HG02588 (cell line): Measurements from ENCODE around the gene SLC25A41.

Experiments used
- ATAC-seq: cut with Tn5 transposase; IDR thresholded peaks from one replicate; pipeline ENCODE4 v1.9.1; 2021; ENCODE audit warnings: mild to moderate bottlenecking, moderate library complexity; ENCODE audit not compliant: unreplicated experiment

Gene SLC25A41

DNA sequence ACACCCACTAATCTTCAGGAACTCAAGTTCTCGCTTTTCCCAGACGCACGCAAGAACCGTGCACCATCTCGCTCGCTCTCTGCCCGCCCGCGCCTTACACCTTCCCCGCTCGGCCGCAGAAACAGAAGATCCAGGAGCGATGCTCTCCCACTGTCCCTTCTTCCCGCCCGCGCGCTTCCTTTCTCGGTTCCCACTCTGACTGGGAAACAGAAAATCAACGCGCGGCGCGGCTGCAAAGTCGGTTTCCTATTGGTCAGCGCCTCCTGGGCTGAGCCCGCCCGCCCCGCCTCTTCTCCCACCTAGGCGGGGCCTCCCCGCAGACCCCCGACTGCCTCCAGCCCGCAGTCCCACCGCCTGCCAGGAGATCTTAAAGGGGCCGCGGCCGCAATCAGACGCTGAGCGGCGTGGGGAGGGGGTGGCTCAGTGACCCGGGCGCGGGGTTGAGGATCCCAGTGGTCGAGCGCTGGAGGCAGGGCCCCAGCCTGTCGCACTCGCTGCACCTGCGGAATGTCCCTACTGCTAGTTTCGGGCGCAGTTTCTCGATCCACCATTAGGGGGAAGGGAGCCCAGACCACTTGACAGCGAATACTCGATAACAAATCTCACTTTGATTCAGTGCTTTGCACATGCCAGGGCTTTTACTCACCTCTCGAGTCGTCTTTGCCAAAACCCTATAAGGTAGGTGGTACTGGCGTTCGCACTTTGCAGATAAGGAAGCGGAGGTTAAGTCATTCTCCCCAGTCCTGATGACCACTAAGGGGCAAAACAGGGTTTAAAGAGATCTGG, 26.7 kb upstream of the SLC25A41 start:
- ATAC-seq: peak; percentile 61

DNA sequence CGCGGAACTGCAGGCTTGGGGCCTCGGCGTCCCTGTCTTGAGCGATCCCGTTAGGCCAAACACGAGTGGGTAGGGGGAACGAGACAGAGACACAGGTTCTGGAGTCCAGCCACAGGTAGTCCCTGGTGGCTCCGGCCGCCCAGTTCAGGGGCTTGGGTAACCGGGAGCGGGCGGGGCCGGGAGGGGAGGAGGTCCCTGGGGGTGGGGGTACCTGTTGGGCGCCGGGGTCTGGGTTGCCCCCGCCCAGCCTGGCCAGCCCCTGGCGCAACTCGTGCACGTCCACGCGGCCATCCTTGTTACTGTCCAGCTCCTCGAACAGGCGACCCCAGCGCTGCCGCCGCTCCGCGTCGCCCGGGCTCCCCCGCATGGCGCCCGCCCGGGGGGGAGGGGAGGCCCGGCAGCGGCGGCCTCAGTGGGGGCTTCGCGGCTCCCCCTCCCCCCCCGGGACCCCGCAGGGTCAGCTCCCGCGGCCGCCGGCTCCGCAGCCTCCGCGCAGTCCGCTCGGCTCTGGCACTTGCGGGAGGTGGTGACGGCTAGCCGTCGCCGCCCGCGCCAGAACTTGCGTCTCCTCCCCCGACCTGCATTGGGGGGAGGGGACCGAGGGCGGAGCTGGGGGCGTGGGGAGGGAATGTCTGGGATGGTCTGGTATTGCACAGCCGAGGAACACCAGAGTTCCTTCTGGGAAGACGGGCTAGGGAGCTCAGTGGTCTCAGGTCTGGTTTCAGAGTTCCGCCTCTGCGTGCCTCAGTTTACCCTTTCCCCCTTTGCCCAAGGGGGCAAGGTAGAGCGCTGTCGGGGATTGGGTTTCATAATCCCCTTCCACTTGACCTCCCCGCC, 25.9 kb upstream of the SLC25A41 start, which contains the start of gene SLC25A23:
Gene SLC25A23 (minus strand): TSS at position 531 of the 837 bp plus-strand sequence. CDS start 164 bp downstream, at position 367.
- peak; percentile 36 for ATAC-seq

DNA sequence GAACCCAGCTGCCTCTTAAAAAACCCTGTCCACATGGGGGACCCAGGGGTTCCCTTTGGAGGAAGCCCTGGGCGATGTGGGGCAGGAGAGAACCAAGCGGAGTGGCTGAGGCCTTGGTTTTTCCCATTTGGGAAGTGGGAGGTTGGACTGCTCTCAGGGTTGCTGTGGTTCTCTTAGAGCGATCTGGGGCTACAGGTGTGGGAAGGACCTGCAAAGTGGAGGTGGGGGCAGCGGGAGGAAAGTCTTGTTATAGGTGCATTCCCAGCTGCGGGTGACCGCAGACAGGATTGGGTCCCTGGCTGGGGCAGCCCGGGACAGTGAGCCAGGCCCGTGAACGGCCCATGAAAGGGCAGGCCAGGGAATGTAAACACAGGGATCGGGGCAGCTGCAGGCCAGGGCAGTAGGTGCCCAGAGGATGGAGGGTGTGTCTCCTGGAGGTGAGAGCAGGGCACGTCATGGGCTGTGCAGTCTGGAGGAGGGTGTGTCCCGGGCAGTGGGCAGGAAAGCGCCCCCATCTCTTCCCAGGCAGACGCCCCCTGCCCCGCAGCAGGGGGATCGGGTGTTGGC, 25.2 kb upstream of the SLC25A41 start:
- no peak for ATAC-seq

DNA sequence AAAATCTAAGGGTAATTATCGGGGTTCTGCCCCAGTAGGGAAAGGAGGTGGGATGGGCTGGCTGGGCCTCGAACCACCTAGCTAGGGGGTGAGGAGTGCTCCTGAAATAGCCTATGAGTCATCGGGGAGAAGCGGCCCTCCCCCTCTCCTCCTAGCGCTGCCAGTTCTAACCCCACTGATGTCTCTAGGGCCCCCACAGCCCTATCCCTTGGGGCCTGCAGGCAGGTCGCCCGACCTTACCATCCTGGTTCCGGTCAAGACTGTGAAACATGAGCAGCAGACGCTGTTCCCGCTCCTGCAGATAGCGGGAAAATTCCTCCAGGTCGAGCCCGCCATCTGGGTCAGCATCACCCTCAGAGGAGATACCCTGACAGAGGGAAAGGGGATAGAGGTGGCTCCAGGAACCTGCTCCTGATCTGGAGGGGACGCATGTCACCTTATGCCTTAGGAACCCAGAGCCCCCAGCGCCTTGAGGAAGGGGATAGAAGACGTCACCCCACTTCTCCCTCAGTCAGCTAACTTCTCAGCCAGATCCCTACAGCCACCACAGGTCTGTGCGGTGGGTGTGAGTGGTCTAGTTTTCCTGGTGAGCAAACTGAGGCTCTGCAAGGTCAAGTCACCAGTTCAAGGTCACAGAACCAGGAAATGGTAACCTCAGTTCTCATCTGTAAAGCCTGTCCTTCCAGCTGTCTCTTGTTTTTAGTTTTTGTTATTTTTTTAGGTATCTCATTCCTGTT, 24.6 kb upstream of the SLC25A41 start:
- ATAC-seq: no peak

DNA sequence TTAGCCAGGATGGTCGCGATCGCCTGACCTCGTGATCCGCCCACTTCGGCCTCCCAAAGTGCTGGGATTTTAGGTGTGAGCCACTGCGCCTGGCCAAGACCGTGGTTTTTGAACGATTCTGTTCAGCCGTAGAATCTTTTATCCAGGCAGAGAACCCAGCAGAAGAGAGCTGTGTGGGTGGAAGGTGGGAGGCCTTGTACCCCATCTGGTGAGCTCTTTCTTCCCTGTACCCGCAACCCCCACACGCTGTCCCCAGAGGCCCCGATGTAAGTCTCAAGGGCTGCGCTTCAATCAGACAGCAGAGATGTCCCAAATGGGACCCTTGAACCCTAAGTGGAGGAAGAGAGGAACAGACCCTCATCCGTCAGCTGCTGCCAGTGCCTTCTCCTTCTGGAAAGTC, 22.4 kb upstream of the SLC25A41 start:
- ATAC-seq: no peak

DNA sequence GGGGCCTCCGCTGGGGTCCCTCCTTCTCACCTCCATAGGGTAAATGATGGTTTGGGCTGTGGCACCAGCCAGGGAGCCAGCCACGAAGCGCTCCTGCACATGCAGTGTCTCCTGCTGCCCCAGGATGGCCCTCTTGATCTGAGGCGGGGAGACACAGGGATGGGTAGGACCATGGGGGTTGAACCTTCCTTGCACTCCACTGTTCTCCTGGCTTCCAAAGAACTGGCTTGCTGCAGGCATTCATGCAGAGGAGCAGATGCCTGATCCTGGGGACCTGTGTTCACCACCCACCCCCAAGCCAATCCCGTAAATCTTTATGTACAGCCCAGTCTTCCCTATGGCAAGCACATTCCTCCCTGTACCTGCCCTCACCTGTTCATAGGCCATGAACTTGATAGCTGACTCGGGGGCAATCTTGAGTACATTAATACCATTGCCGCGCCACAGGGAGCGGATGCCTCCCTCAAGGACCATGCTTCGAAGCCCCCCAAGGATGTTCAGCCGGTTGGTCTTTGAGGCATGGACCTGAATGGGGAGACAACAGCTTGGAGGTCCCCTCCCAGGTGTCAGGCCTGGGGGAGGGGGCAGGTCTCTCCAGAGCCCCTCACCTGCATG, 20.5 kb upstream of the SLC25A41 start:
- no peak for ATAC-seq

DNA sequence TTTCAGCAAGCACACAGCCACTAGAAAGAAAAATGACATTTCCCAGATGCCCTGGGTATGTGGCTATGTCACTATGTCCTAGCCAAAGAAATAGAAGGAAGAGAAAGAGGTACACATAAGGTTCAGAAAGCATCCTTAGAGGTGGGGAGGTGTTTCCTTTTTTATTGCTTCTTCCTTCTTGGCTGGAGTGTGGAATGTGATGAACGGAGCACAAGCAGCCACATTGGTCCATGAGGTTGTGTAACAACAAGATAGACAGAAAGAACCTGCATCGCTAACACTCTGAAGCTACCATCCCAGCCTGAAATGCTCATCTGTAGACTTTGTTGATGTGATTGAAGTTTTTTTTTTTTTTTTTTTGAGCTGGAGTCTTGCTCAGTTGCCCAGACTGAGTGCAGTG, 19.3 kb upstream of the SLC25A41 start:
- no peak for ATAC-seq

DNA sequence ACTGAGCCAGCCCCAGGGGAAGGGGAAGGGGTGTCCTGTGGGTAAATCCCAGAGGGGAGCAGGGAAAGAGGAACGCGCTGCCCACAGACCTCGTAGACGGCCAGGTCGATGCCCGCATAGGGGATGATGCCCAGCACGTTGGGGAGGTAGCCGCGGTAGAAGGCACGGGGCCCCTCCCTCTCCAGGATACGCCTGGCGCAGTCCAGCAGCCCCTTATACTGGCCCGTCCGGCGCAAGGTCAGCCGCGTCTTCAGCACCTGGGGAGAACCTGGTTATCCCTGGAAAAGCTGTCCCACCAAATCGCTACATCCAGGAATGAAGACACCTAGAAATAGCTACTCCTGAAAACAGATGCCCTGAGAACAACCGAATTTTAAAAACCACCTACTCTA, 18.7 kb upstream of the SLC25A41 start:
- ATAC-seq: no peak

DNA sequence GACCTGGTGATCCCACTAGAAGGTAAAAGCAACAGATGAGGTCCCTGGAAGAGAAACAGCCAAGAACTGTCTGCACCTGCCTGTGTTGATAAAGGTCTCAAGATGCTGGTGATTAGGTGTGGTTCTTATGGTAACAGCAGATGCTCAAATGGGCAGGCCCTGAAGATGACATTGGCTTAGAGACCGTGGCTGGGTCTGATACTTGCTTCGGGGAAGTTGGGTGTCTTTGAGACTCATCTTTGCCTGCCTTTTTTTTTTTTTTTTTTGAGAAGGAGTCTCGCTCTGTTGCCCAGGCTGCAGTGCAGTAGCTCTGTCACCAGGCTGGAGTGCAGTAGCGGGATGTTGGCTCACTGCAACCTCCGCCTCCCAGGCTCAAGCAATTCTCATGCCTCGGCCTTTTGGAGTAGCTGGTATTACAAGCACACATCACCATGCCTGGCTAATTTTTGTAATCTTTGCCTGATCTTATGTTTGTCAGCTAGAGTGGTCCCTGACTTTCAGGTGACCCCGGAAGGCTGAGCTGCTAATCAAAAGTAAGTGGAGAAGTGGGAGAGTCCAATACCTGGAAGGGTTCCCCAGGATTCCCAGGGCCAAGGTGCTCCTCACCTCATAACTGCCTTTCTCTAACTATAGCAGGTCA, 18.1 kb upstream of the SLC25A41 start:
- no peak for ATAC-seq

DNA sequence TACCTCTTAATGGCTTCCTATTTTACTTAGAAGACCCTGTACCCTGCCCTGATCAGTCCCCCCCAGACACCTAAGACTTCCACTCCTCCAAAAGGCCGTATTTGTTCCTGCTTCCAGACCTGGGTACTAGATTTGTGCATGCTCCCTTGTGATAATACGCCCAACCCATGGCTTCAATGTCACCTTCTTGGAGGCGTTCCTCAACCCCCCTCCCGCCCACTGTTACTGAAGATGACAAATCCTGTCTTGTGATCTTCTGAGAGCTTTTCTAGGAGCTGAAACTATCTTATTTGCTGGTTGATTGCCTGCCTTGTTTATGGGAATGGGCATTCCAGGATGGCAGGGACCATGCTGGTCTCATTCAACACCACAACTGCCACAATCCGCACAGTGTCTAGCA, 16.6 kb upstream of the SLC25A41 start:
- no peak for ATAC-seq

DNA sequence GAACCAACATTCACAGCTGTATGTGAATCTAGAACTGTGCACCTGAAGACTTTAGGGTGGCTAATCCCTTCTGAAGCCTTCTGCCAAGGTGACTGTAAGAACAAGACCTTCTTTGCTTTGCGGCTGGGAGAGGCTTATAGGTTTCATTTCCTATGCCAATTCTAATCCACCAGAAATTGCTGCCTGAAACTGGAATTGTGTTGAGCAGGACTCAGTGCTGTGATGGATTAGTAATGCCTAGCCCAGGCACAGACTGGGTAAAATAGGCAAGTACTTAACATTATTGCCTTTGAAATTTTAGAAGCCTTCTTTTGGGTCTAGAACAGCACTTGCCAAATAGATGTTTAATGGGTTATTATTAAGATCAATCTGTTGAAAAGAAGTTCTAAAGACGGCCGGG, 14.5 kb upstream of the SLC25A41 start:
- no peak for ATAC-seq

DNA sequence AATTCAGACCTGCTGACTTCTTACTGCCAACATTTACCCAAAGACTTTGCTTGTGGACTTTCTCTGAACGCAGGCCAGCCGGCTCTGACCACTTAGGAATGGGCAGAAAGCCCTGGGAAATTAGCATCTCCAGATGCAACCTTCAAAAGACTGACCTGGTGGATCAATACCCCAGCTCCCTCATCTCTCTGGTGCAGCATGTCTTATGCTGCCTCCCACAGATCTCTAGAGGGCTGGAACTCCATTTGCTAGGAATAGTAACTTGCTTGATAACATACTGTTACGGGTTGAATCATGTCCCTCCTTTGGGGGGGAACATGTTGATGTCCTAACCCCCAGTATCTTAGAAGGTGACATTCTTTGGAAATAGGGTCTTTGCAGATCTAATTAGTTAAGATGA, 12.9 kb upstream of the SLC25A41 start:
- ATAC-seq: no peak

DNA sequence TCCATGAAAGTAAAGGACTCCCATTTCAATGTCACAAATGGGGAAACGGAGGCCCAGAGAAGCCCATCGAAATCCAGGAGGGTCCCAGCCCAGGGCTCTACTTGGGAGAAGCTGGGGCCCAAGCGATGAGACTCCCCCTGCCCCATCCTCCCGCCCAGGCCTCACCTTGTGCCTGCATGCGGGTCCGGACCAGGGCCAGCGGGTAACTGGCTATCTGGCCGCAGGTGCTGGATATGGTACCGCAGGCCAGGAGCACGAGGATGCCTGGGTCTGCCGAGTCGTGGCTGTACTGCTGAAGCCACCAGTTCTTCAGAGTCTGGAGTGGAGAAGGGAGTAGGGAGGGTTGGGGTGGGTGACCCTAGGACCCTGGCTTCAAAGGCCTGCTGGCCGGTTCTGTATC, 10.4 kb upstream of the SLC25A41 start:
- ATAC-seq: no peak

DNA sequence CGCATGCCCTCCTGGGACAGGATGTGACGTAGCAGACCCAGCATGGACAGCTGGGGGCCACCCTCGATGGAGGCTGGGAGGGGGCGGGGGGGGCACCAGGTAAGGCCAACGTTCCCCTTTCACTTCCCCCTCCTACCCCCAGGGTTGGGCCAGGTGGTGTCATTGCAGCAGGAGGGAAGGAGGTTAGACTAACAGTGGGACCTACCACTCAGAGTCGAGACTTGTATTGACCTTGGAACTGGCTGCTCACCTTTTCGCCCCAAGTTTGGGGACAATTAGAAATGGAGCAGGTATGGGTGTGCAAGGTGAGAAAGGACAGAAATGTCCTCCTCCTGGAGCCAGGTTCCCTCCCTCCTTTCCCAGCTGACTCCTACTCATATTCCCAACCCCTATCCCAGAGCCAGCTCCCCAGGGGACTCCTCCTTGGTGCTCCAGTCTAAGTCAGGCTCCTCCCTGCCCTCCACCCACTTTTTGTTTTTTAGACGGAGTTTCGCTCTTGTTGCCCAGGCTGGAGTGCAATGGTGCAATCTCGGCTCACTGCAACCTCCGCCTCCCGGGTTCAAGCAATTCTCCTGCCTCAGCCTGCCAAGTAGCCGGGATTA, 8.6 kb upstream of the SLC25A41 start:
- no peak for ATAC-seq

DNA sequence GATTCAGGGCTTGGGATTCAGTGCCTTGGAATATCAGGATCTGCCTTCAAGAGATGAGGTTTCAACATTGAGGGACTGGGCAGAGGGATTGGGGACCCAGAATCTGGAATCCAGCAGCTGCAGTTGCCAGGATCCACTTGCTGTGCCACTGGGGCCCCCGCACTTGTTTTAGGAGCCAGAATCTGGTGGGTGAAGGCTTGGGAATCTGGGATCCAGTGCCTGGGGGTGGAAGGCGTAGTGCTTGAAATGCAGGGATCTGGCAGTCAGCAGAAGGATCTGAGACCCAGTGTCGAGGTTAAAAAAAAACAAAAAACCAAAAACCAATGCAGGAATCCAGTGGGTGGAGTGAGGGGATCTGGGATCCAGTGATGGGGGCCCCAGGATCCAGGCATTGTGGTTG, 7.3 kb upstream of the SLC25A41 start:
- no peak for ATAC-seq

DNA sequence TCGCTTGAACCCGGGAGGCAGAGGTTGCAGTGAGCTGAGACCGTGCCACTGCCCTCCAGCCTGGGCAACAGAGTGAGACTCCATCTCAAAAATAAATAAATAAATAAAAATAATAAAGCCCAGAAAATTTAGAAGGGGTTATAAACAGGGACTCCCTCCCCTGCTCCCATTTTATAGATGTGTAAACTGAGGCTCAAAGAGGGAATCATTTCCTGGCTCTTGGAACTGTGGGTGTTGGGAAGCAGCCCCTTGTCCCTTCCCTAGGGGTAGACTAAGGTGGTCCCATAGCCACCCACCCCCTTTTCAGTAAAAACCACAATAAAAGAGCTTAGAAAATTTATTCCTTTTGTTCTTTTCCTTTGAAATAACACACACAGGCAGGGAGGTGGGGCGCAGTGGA, 6.2 kb upstream of the SLC25A41 start:
- ATAC-seq: no peak

DNA sequence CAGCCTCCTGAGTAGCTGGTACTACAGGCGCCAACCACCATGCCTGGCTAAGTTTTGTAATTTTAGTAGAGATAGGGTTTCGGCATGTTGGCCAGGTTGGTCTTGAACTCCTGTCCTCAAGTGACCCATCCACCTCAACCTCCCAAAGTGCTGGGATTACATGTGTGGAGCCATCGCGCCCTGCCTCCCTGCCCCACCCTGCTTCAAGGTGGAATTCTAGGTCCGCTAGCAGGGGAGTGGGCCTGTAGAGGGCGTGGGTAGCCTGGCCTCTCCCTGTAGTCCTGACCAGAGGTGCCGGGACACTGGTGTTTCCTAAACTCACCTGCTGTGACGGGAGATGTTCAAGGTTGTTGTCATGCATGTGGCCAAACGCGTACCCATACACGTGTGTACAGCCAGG, 398 bp downstream of the SLC25A41 start:
- ATAC-seq: no peak

DNA sequence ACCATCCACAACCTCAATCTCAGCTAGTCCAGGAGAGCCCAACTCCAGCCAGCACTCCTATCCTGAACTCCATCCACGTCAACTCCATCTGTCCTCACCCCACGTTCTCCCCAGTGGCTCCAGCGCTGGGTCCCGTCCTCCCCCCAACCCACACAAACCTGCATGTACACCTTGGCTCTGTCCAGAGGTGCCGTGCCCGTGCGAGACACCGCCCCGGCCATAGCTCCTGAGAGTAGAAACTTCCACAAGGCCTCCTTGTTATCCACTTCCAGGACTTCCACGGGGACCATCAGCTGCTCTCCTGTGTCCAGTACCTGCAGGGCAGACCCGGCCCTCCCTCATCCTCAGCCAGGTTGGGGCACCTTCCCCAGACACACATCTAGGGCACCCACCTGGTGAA, 1.7 kb downstream of the SLC25A41 start:
- ATAC-seq: no peak

DNA sequence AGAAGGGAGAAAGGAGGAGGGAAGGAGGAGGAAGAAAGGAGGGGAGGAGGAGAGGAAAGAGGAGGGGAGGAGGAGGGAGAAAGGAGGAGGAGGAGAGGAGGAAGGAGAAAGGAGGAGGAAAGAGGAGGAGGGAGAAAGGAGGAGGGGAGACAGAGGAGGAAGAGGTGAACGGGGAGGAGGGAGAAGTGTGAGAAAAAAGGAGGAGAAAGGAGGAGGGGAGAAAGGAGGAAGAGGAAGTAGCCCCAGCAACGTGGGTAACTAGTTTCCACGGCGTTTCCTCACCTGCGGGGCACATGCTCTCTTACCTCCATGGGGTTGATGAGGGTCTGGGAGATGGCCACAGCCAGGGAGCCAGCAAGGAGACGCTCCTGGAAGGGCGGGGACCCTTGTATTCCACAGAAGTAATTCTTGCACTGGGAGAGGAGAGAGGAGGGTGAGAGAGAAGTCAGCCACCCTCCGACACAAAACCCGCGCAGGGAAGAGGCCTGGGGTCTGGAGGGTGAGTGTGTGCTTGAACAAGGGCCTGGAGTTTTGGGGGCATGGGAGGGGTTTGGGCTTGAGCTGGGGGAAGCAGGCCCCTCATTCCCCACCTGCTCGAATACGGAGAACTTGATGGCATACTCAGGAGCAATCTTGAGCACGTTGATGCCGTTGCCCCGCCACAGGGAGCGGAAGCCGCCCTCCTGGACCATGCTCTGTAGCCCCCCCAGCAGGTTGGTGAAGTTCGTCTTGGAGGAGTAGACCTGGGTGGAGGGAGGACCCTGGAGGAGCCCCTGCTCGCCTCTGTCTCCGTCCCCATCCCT, 3.9 kb downstream of the SLC25A41 start:
- ATAC-seq: no peak
